Testis (tissue), 2 donors: Measurements from ENCODE around the gene GAREM2.
"Not testable (repeated sequence)": the region's sequence is repeated elsewhere in the genome, so short reads cannot be mapped to it uniquely, and the experiment has no call there.

Experiments
- POLR2A ChIP-seq: fragments of 450-650 bp; IDR thresholded peaks from one replicate; pipeline ENCODE4 v1.6.1; 2017; ENCODE audit warnings: antibody characterized with exemption, mild to moderate bottlenecking, moderate library complexity
- TF ChIP-seq, protein P1 (sequence below), 3 experiments: fragments of 450-650 bp in 2 of 3; fragments of 200-600 bp in 1 of 3; sonication (generic) in 1 of 3; IDR thresholded peaks; one replicate each; pipeline ENCODE4 v1.5.1; 2016 to 2019; ENCODE audit warnings: antibody characterized with exemption in 3 of 3, mild to moderate bottlenecking in 2 of 3, moderate library complexity in 1 of 3

DNA sequence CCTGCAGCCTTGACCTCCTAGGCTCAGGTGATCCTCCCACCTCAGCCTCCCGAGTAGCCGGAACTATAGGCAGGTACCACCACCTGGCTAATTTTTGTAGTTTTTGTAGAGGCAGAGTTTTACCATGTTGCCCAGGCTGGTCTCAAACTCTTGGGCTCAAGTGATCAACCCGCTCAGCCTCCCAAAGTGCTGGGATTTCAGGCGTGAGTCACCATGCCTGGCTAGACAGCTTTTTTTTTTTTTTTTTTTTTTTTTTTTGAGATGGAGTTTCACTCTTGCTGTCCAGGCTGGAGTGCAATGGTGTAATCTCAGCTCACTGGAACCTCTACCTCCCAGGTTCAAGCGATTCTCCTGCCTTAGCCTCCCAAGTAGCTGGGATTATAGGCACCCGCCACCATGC, 6.3 kb upstream of the GAREM2 start:
- TF ChIP-seq, protein P1, sequence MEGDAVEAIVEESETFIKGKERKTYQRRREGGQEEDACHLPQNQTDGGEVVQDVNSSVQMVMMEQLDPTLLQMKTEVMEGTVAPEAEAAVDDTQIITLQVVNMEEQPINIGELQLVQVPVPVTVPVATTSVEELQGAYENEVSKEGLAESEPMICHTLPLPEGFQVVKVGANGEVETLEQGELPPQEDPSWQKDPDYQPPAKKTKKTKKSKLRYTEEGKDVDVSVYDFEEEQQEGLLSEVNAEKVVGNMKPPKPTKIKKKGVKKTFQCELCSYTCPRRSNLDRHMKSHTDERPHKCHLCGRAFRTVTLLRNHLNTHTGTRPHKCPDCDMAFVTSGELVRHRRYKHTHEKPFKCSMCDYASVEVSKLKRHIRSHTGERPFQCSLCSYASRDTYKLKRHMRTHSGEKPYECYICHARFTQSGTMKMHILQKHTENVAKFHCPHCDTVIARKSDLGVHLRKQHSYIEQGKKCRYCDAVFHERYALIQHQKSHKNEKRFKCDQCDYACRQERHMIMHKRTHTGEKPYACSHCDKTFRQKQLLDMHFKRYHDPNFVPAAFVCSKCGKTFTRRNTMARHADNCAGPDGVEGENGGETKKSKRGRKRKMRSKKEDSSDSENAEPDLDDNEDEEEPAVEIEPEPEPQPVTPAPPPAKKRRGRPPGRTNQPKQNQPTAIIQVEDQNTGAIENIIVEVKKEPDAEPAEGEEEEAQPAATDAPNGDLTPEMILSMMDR (IDR thresholded peaks at IDR 0.05): not testable (repeated sequence)
- not testable (repeated sequence) for TF ChIP-seq POLR2A
